ENCODE measurements around the gene FBXL16. TPM values are rescaled to one million over a fixed set of nuclear protein-coding genes. Genes with fewer than 3 reads are reported as not detected.
A peak's percentile ranks its signal among the peaks of the same experiment; 100 is the strongest.

FBXL16 gene
- total RNA-seq, 2 donors from 2014 or later = 1.2 to 3.1 TPM

- intact Hi-C loops (cut with DNase I, micrococcal nuclease) = no loop called here
- ATAC-seq = peak; percentile 13
- peak in 1 of 2 donors; percentile 63 for DNase-seq
Observed at GRCh38 chr16:674968-675883, 30.4 kb downstream of the FBXL16 start, which contains the start of gene RHBDL1. TSS of gene RHBDL1 (plus strand) at chr16:675671. CDS start at chr16:675791, 120 bp downstream.

- no peak for DNase-seq
- intact Hi-C loops (cut with DNase I, micrococcal nuclease) = no loop called here
- ATAC-seq = no peak
Observed at GRCh38 chr16:674214-674881, 31.3 kb downstream of the FBXL16 start.

- DNase-seq (no peak), ATAC-seq (no peak)
- intact Hi-C loops (cut with DNase I, micrococcal nuclease) = no loop called here
Observed at GRCh38 chr16:673399-673991, 32.1 kb downstream of the FBXL16 start.

DNA sequence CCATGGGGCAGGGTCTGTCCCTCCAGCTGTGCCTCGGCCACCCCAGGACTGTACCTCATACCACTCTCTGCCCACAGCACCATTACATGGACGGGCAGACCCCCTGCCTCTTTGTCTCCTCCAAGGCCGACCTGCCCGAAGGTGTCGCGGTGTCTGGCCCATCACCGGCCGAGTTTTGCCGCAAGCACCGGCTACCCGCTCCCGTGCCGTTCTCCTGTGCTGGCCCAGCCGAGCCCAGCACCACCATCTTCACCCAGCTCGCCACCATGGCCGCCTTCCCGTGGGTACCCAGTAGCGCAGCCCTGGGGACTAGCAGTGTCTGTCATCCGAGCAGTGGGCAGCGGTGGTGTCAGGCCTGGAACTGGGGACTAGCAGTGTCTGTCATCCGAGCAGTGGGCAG lies 32.8 kb downstream of the FBXL16 start:
- no peak for DNase-seq
- no peak for ATAC-seq
- intact Hi-C loops (cut with DNase I, micrococcal nuclease) = no loop called here

GRCh38 chr16:672371-672770 lies 33.2 kb downstream of the FBXL16 start:
- intact Hi-C loops (cut with DNase I, micrococcal nuclease) = no loop called here
- no peak for ATAC-seq
- no peak for DNase-seq

- DNase-seq (no peak), ATAC-seq (no peak)
- intact Hi-C loops (cut with DNase I, micrococcal nuclease) = no loop called here
Observed at GRCh38 chr16:671353-672131, 34.1 kb downstream of the FBXL16 start.

DNA sequence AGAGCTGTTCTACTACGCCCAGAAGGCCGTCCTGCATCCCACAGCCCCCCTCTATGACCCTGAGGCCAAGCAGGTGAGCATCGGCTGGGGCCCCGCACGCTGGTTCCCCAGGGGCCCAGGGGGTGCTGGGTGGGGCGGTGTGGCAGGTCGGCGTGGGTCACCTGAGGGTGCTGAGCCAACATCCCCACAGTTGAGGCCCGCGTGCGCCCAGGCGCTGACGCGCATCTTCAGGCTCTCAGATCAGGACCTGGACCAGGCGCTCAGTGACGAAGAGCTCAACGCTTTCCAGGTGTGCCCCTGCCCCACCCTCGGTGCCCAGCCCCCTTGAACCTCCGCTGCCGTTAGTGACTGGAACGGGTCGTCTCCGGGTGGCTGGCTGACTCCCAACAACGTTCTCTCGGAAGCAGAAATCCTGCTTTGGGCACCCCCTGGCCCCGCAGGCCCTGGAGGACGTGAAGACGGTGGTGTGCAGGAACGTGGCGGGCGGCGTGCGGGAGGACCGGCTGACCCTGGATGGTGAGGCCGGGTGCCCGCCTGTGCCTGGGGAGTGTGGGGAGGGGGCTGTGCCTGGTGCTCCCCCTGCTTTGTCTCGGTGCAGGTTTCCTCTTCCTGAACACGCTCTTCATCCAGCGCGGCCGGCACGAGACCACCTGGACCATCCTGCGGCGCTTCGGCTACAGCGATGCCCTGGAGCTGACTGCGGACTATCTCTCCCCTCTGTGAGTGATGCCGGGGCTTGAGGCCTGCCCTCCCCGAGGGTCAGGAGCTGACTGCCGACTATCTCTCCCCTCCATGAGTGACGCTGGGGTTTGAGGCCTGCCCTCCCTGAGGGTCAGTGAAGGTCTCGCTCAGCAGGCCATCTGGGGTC lies 34.9 kb downstream of the FBXL16 start:
- DNase-seq (no peak), ATAC-seq (no peak)
- intact Hi-C loops (cut with DNase I, micrococcal nuclease) = no loop called here

GRCh38 chr16:669666-670065 lies 35.9 kb downstream of the FBXL16 start:
- intact Hi-C loops (cut with DNase I, micrococcal nuclease) = no loop called here
- ATAC-seq (no peak), DNase-seq (no peak)

DNA sequence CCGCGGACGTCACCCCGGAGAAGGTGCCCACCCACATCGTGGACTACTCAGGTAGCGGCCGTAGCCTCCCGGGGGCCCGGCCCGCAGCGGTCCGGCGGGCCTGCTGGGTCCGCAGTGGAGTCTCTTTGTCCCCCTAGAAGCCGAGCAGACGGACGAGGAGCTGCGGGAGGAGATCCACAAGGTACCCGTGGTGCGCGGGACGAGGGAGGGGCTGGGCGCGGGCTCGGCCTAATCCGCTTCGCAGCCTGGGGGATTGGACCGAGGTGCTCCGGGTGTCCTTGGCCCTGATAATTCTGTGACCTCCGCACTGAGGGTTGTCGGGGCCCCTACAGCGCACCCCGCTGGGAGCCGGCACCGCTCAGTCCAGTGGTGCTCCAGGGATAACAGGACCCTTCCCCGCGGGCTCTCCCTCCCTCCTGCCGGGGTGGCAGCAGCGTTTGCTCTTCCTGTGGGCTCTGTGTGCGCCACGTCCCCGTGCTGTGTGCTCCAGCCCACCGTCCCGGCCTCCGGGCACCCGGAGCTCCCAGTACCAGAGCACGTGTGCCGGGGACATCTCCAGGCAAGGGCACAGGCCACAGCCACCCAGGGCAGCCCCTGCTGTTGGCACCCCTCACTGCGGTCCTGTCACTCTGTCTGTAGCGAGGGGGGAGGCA lies 37.0 kb downstream of the FBXL16 start:
- ATAC-seq (peak; percentile 30), DNase-seq (no peak)
- intact Hi-C loops (cut with DNase I, micrococcal nuclease) = no loop called here

DNA sequence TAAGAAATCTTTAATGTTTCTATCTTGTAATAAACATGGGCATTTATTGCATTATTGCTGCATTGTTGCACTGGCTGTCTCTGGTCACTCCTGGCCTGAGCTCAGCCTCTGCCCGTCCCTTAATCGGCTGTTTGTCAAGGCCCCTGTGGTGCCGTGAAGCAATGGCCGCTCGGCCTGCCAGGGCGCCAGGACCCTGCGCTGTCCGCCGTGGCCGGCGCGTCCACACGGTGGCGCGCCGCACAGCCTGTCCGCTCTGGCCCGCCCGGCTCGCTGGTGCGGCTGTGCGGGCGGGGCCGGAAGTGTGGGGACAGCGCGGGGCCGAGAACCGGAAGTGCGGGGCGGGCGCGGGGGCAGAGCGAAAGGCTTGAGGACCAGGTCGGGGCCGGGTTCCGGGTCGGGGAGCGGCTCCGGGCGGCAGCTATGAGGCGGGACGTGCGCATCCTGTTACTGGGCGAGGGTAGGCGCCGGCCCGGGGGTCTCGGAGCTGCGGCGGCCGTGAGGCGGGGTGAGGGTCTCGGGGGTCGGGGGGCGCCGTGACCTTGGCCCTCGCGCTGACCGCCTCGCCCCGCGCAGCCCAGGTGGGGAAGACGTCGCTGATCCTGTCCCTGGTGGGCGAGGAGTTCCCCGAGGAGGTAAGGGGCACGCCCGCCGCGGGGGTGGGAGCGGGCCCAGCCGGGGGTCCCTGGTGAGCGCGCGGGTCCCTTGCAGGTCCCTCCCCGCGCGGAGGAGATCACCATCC lies 37.7 kb downstream of the FBXL16 start, which contains the start of gene RHOT2:
Gene RHOT2 (plus strand): TSS at position 353 of the 739 bp plus-strand sequence. CDS start 68 bp downstream, at position 421.
- peak; percentile 90 to 96 for DNase-seq
- intact Hi-C loops (cut with DNase I, micrococcal nuclease) = no loop called here
- ATAC-seq = peak; percentile 92

- DNase-seq (no peak), ATAC-seq (no peak)
- intact Hi-C loops (cut with DNase I, micrococcal nuclease) = no loop called here
Observed at GRCh38 chr16:667113-667779, 38.4 kb downstream of the FBXL16 start.

- intact Hi-C loops (cut with DNase I, micrococcal nuclease) = no loop called here
- no peak for ATAC-seq
- DNase-seq = no peak
Observed at GRCh38 chr16:666572-666971, 39.0 kb downstream of the FBXL16 start.

- no peak for DNase-seq
- intact Hi-C loops (cut with DNase I, micrococcal nuclease) = no loop called here
- no peak for ATAC-seq
Observed at GRCh38 chr16:662597-662996, 43.0 kb downstream of the FBXL16 start.

- no peak for DNase-seq
- intact Hi-C loops (cut with DNase I, micrococcal nuclease) = no loop called here
- ATAC-seq = no peak
Observed at GRCh38 chr16:662095-662494, 43.5 kb downstream of the FBXL16 start.

GRCh38 chr16:661184-661821 lies 44.3 kb downstream of the FBXL16 start:
- intact Hi-C loops (cut with DNase I, micrococcal nuclease) = no loop called here
- DNase-seq = peak; percentile 37 to 48
- ATAC-seq = no peak
